ENCODE measurements around the gene PIK3CB.
"Not testable (repeated sequence)": the region's sequence is repeated elsewhere in the genome, so short reads cannot be mapped to it uniquely, and the experiment has no call there.

PIK3CB gene

GRCh38 chr3:138801792-138802191, 32.9 kb downstream of the PIK3CB start:
- Mint-ChIP-seq H3K27ac (no peak overlapping the region), H3K9me3 (ENCODE audit: low read depth) (no peaks in the 10 kb centered on the region), H3K36me3 (peaks cover 2% of the 10 kb centered on the region), H3K4me3 (no peak overlapping the region), H3K27me3 (no peaks in the 10 kb centered on the region), H3K4me1 (ENCODE audit: low read depth) (peaks cover 34% of the 10 kb centered on the region)

- Mint-ChIP-seq H3K27ac (no peak overlapping the region), H3K4me1 (ENCODE audit: low read depth) (peaks cover 34% of the 10 kb centered on the region), H3K27me3 (no peaks in the 10 kb centered on the region), H3K36me3 (peaks cover 6% of the 10 kb centered on the region), H3K9me3 (ENCODE audit: low read depth) (no peaks in the 10 kb centered on the region), H3K4me3 (no peak overlapping the region)
These were observed 34.5 kb downstream of the PIK3CB start for GRCh38 chr3:138800248-138800647.

GRCh38 chr3:138799822-138800221, 34.9 kb downstream of the PIK3CB start:
- no peaks in the 10 kb centered on the region for H3K27me3 Mint-ChIP-seq
- H3K4me3 Mint-ChIP-seq: no peak overlapping the region
- no peaks in the 10 kb centered on the region for H3K9me3 Mint-ChIP-seq (ENCODE audit: low read depth)
- H3K36me3 Mint-ChIP-seq: peaks cover 6% of the 10 kb centered on the region
- H3K27ac Mint-ChIP-seq: no peak overlapping the region
- H3K4me1 Mint-ChIP-seq (ENCODE audit: low read depth): peaks cover 34% of the 10 kb centered on the region

- Mint-ChIP-seq H3K27ac (peak overlapping the region; percentile 18), H3K36me3 (peaks cover 6% of the 10 kb centered on the region), H3K4me3 (no peak overlapping the region), H3K4me1 (ENCODE audit: low read depth) (peaks cover 26% of the 10 kb centered on the region), H3K9me3 (ENCODE audit: low read depth) (no peaks in the 10 kb centered on the region), H3K27me3 (no peaks in the 10 kb centered on the region)
These were observed 37.2 kb downstream of the PIK3CB start for GRCh38 chr3:138797508-138798038.

GRCh38 chr3:138796761-138797160, 38.0 kb downstream of the PIK3CB start:
- peaks cover 6% of the 10 kb centered on the region for H3K36me3 Mint-ChIP-seq
- H3K4me1 Mint-ChIP-seq (ENCODE audit: low read depth): peaks cover 20% of the 10 kb centered on the region

GRCh38 chr3:138786788-138787271, 47.9 kb downstream of the PIK3CB start:
- H3K36me3 Mint-ChIP-seq: peaks cover 9% of the 10 kb centered on the region
- peaks cover 24% of the 10 kb centered on the region for H3K4me1 Mint-ChIP-seq (ENCODE audit: low read depth)
- H3K9me3 Mint-ChIP-seq (ENCODE audit: low read depth): no peaks in the 10 kb centered on the region
- H3K27me3 Mint-ChIP-seq: no peaks in the 10 kb centered on the region
- H3K27ac Mint-ChIP-seq: no peak overlapping the region
- no peak overlapping the region for H3K4me3 Mint-ChIP-seq

More at GRCh38 chr3:138796761-138797160, 38.0 kb downstream of the PIK3CB start:
- H3K9me3 Mint-ChIP-seq (ENCODE audit: low read depth): no peaks in the 10 kb centered on the region
- no peak overlapping the region for H3K4me3 Mint-ChIP-seq
- no peaks in the 10 kb centered on the region for H3K27me3 Mint-ChIP-seq
- H3K27ac Mint-ChIP-seq: no peak overlapping the region

GRCh38 chr3:138785951-138786350, 48.8 kb downstream of the PIK3CB start:
- no peak overlapping the region for H3K4me3 Mint-ChIP-seq

GRCh38 chr3:138785362-138785857, 49.3 kb downstream of the PIK3CB start:
- H3K4me3 Mint-ChIP-seq; H3K27me3 Mint-ChIP-seq; H3K27ac Mint-ChIP-seq; H3K36me3 Mint-ChIP-seq; H3K9me3 Mint-ChIP-seq (ENCODE audit: low read depth): not testable (repeated sequence)
- H3K4me1 Mint-ChIP-seq (ENCODE audit: low read depth): peaks cover 29% of the 10 kb centered on the region

More at GRCh38 chr3:138785951-138786350, 48.8 kb downstream of the PIK3CB start:
- H3K4me1 Mint-ChIP-seq (ENCODE audit: low read depth): peaks cover 25% of the 10 kb centered on the region
- H3K36me3 Mint-ChIP-seq: peaks cover 4% of the 10 kb centered on the region
- no peaks in the 10 kb centered on the region for H3K27me3 Mint-ChIP-seq
- no peaks in the 10 kb centered on the region for H3K9me3 Mint-ChIP-seq (ENCODE audit: low read depth)
- no peak overlapping the region for H3K27ac Mint-ChIP-seq

GRCh38 chr3:138782755-138783154, 52.0 kb downstream of the PIK3CB start:
- Mint-ChIP-seq H3K27me3 (no peaks in the 10 kb centered on the region), H3K4me1 (ENCODE audit: low read depth) (peaks cover 28% of the 10 kb centered on the region), H3K4me3 (no peak overlapping the region), H3K36me3 (peaks cover 9% of the 10 kb centered on the region), H3K27ac (peak overlapping the region; percentile 24), H3K9me3 (ENCODE audit: low read depth) (no peaks in the 10 kb centered on the region)

- H3K36me3 Mint-ChIP-seq: peaks cover 11% of the 10 kb centered on the region
- H3K27ac Mint-ChIP-seq: peak overlapping the region; percentile 28
- peak overlapping the region; percentile 12 for H3K4me3 Mint-ChIP-seq
These were observed 53.7 kb downstream of the PIK3CB start for GRCh38 chr3:138781012-138781470.

GRCh38 chr3:138778643-138779042, 56.1 kb downstream of the PIK3CB start:
- no peaks in the 10 kb centered on the region for H3K27me3 Mint-ChIP-seq

More at GRCh38 chr3:138781012-138781470, 53.7 kb downstream of the PIK3CB start:
- Mint-ChIP-seq H3K27me3 (no peaks in the 10 kb centered on the region), H3K9me3 (ENCODE audit: low read depth) (no peaks in the 10 kb centered on the region), H3K4me1 (ENCODE audit: low read depth) (peaks cover 31% of the 10 kb centered on the region)

GRCh38 chr3:138776961-138777360, 57.8 kb downstream of the PIK3CB start:
- Mint-ChIP-seq H3K4me3 (no peak overlapping the region), H3K4me1 (ENCODE audit: low read depth) (peaks cover 31% of the 10 kb centered on the region), H3K27ac (no peak overlapping the region), H3K36me3 (peaks cover 10% of the 10 kb centered on the region), H3K27me3 (no peaks in the 10 kb centered on the region), H3K9me3 (ENCODE audit: low read depth) (no peaks in the 10 kb centered on the region)

More at GRCh38 chr3:138778643-138779042, 56.1 kb downstream of the PIK3CB start:
- H3K4me3 Mint-ChIP-seq: no peak overlapping the region
- no peaks in the 10 kb centered on the region for H3K9me3 Mint-ChIP-seq (ENCODE audit: low read depth)
- H3K27ac Mint-ChIP-seq: no peak overlapping the region
- H3K36me3 Mint-ChIP-seq: peaks cover 12% of the 10 kb centered on the region
- peaks cover 42% of the 10 kb centered on the region for H3K4me1 Mint-ChIP-seq (ENCODE audit: low read depth)

GRCh38 chr3:138775254-138775595, 59.5 kb downstream of the PIK3CB start:
- H3K4me3 Mint-ChIP-seq: no peak overlapping the region
- H3K27ac Mint-ChIP-seq: peak overlapping the region; percentile 50
- no peaks in the 10 kb centered on the region for H3K27me3 Mint-ChIP-seq
- peaks cover 10% of the 10 kb centered on the region for H3K36me3 Mint-ChIP-seq
- peaks cover 25% of the 10 kb centered on the region for H3K4me1 Mint-ChIP-seq (ENCODE audit: low read depth)
- H3K9me3 Mint-ChIP-seq (ENCODE audit: low read depth): no peaks in the 10 kb centered on the region

- no peaks in the 10 kb centered on the region for H3K9me3 Mint-ChIP-seq (ENCODE audit: low read depth)
- H3K4me1 Mint-ChIP-seq (ENCODE audit: low read depth): peaks cover 30% of the 10 kb centered on the region
- H3K4me3 Mint-ChIP-seq: no peak overlapping the region
- peak overlapping the region; percentile 50 for H3K27ac Mint-ChIP-seq
- H3K36me3 Mint-ChIP-seq: peaks cover 10% of the 10 kb centered on the region
- no peaks in the 10 kb centered on the region for H3K27me3 Mint-ChIP-seq
These were observed 60.0 kb downstream of the PIK3CB start for GRCh38 chr3:138774529-138775253.

- Mint-ChIP-seq H3K4me3 (no peak overlapping the region), H3K4me1 (ENCODE audit: low read depth) (peaks cover 30% of the 10 kb centered on the region), H3K9me3 (ENCODE audit: low read depth) (no peaks in the 10 kb centered on the region), H3K36me3 (peaks cover 6% of the 10 kb centered on the region), H3K27me3 (no peaks in the 10 kb centered on the region), H3K27ac (no peak overlapping the region)
These were observed 63.1 kb downstream of the PIK3CB start for GRCh38 chr3:138771585-138771984.
